ENCODE data around the gene ELP1. TPM values are rescaled to one million over a fixed set of nuclear protein-coding genes. Genes with fewer than 3 reads are reported as not detected.

Gene ELP1
- total and polyA plus RNA-seq, 2 of the 4 experiments (the other 2 are of a cell fraction), result 20.0 to 43.2 TPM

- Histone ChIP-seq H2BK120ac (ENCODE audit: low read depth, low read length) (no peak overlapping the region), H3K36me3 (ENCODE audit: control insufficient read depth, insufficient read depth, low read length) (no peaks in the 10 kb centered on the region), H2AK9ac (replicated peaks; ENCODE audit: low read depth, low read length, poor library complexity) (no peak overlapping the region), H2AFZ (replicated peaks; ENCODE audit: low read length, poor library complexity) (no peak overlapping the region), H3K9ac (ENCODE audit: low read depth, low read length) (no peak overlapping the region), H3K4me2 (ENCODE audit: low read depth, low read length) (no peak overlapping the region), H3K4ac (ENCODE audit: low read depth, low read length) (no peak overlapping the region), H2BK5ac (ENCODE audit: low read depth, low read length, poor library complexity, severe bottlenecking) (no peak overlapping the region), H3K79me1 (ENCODE audit: low read depth in 1 of 2, low read length in 2 of 2) (no peaks in the 10 kb centered on the region), H3K4me1 (ENCODE audit: control insufficient read depth, insufficient read depth, low read length) (no peaks in the 10 kb centered on the region), H3K56ac (ENCODE audit: extremely low read depth, insufficient read depth, low read length) (no peak overlapping the region), H3K9me3 (ENCODE audit: control insufficient read depth, insufficient read depth, low read length) (no peaks in the 10 kb centered on the region), H3K23ac (ENCODE audit: low read depth, low read length) (no peak overlapping the region), H3K27ac (ENCODE audit: insufficient read depth, low read length) (no peak overlapping the region), H4K91ac (ENCODE audit: insufficient read depth, low read depth, low read length) (no peak overlapping the region), H4K8ac (ENCODE audit: low read depth in 2 of 2, low read length in 2 of 2) (no peak overlapping the region), H2AK5ac (ENCODE audit: low read depth, low read length) (no peak overlapping the region), H3K18ac (ENCODE audit: low read depth, low read length) (no peak overlapping the region), H3K27me3 (ENCODE audit: control insufficient read depth, insufficient read depth, low read length) (peaks cover 2% of the 10 kb centered on the region), H3K4me3 (ENCODE audit: insufficient read depth, low read depth, low read length) (no peak overlapping the region), H3K9me1 (ENCODE audit: insufficient read depth, low read length) (no peaks in the 10 kb centered on the region), H2BK20ac (ENCODE audit: low read depth, low read length) (no peak overlapping the region), H4K20me1 (ENCODE audit: insufficient read depth, low read length) (no peaks in the 10 kb centered on the region), H2BK15ac (ENCODE audit: low read depth, low read length) (no peak overlapping the region), H4K5ac (ENCODE audit: low read depth, low read length) (no peak overlapping the region), H3K14ac (replicated peaks; ENCODE audit: low read depth, low read length) (no peak overlapping the region)
- in situ Hi-C loops (cut with MboI; ENCODE audit: low sequenced_read_pairs), result no loop called here
- ChIA-PET POLR2A (ENCODE audit: unreplicated experiment) (no interaction called here), CTCF (no interaction called here)
- no peak for TF ChIP-seq POLR2A (IDR thresholded peaks at IDR 0.05; ENCODE audit: low read depth, low read length)
- no peak for TF ChIP-seq FOS (IDR thresholded peaks at IDR 0.05; ENCODE audit: low read depth, low read length)
- no peak for TF ChIP-seq SMC3 (IDR thresholded peaks at IDR 0.05; ENCODE audit: low read depth, low read length)
- TF ChIP-seq MAFK (IDR thresholded peaks at IDR 0.05; ENCODE audit: low read depth, low read length), result no peak
- no peak for TF ChIP-seq CTCF (conservative IDR thresholded peaks at IDR 0.05; ENCODE audit: low read depth, low read length)
- no peak for TF ChIP-seq USF2 (IDR thresholded peaks at IDR 0.05; ENCODE audit: low read depth, low read length)
- TF ChIP-seq ELK1 (IDR thresholded peaks at IDR 0.05; ENCODE audit: borderline replicate concordance, low read depth, low read length), result no peak
- no peak for TF ChIP-seq RFX5 (IDR thresholded peaks at IDR 0.05; ENCODE audit: low read depth, low read length)
- TF ChIP-seq NFE2L2 (IDR thresholded peaks at IDR 0.05; ENCODE audit: low read depth, low read length), result no peak
- TF ChIP-seq CHD1 (IDR thresholded peaks at IDR 0.05; ENCODE audit: low read depth, low read length), result no peak
- TF ChIP-seq MXI1 (IDR thresholded peaks at IDR 0.05; ENCODE audit: borderline replicate concordance, low read depth, low read length), result no peak
- no peak for TF ChIP-seq BHLHE40 (IDR thresholded peaks at IDR 0.05; ENCODE audit: low read depth, low read length)
- WGBS, 2 experiments (ENCODE audit: extremely low coverage in 2 of 2, insufficient read length in 1 of 2), result no CpG with 5 or more reads among the region's 3 CpGs
- dilution Hi-C loops (cut with HindIII; ENCODE audit: low sequenced_read_pairs, unreplicated experiment), result no loop called here
- ATAC-seq (ENCODE audit: low read depth) (no peak), DNase-seq (no peak)
- intact Hi-C loops (cut with micrococcal nuclease), result no loop called here
- no TSS peak for BruUV-seq (replicated peaks)
Observed at GRCh38 chr9:108832179-108832500, 101.8 kb downstream of the ELP1 start.
